GM13976 (cell line): ENCODE results near the gene GFRA4.

Source experiments
- DNase-seq: peaks from one replicate; pipeline ENCODE4 v3.0.0; 2012; ENCODE audit warnings: low spot score
- CTCF ChIP-seq: IDR thresholded peaks from 2 replicates; pipeline ENCODE4 v1.5.1; 2012; ENCODE audit warnings: borderline replicate concordance, mild to moderate bottlenecking; ENCODE audit not compliant: insufficient read depth; ENCODE audit errors: extremely low read depth, missing control alignments, control extremely low read depth
- in situ Hi-C: fragments of 300-500 bp; cut with MboI; formaldehyde crosslinking; loops from one replicate; pipeline ENCODE4 v1.12.0; 2022; ENCODE audit warnings: low sequenced_read_pairs, mixed read lengths, inconsistent platforms; ENCODE audit not compliant: unreplicated experiment

The GFRA4 gene

GRCh38 chr20:3654326-3655130 lies 8.7 kb downstream of the GFRA4 start:
- no peak for TF ChIP-seq CTCF
- in situ Hi-C loops, result no loop called here
- DNase-seq, result no peak

DNA sequence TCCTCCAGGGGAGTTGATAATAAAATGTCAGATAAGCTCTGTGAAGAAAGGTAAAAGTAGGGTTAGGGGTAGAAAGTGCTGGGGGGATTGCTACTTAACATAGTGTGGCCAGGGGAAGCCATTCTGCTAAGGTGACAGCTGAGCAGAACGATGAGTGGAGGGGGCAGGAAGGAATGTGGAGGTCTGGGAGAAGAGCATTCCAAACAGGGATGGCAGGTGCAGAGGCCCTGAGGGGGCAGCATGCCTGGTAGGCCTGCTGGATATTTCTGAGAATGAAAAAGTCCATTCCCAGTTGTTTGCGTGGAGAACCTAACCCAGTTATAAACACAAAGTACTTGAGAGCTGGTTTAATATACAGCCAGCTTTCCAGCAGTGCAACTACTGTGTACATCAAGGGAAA lies 9.3 kb downstream of the GFRA4 start:
- DNase-seq, result no peak
- in situ Hi-C loops, result no loop called here
- no peak for TF ChIP-seq CTCF

DNA sequence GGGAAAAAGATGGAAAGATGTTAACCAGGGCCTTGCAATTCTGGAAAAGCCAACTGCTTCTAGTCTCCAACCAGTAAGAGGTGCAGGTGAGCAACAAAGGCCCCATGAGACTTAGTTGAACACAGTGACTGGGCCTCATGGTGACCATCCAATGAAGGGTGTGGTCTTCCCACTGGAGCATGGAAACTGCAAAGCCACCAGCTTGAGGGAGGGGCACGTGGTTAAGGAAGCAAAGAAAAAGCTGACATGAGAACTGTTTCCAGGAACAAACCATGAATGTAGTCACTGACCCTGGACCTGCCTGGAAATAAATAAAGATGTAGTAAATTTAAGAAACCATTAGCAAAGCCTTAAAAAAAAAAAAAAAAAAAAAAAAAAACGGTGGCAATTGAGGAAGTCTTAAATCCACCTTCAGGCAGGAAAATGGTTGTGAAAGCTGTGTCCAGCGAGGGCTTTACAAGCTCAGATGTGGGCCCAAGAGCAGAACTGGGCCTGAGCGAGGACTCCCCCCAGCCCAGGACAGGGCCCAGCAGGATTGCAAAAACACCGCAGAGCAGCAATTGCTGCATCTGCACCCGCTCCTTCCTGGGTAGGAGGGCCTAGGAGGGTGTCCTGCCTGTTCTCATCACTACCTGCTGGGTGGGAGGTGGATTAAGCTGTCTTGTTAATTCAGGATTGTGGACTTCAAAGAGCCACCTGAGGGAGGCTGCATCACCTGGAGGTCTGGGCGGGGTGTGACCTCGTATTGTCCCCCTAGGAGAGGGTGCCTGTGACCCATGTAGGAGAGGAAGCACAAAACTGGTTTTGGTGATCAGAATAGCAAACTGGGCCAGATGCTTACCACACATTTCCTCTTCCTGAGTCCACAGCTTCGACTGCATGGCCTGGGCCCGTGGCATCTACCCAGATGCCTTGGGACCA lies 10.3 kb downstream of the GFRA4 start:
- in situ Hi-C loops, result no loop called here
- TF ChIP-seq CTCF, result no peak
- no peak for DNase-seq

GRCh38 chr20:3652221-3652620 lies 11.0 kb downstream of the GFRA4 start:
- in situ Hi-C loops, result no loop called here
- TF ChIP-seq CTCF, result no peak

GRCh38 chr20:3651204-3651962 lies 11.8 kb downstream of the GFRA4 start:
- in situ Hi-C loops, result no loop called here
- no peak for DNase-seq
- no peak for TF ChIP-seq CTCF

More at GRCh38 chr20:3652221-3652620, 11.0 kb downstream of the GFRA4 start:
- DNase-seq, result no peak

DNA sequence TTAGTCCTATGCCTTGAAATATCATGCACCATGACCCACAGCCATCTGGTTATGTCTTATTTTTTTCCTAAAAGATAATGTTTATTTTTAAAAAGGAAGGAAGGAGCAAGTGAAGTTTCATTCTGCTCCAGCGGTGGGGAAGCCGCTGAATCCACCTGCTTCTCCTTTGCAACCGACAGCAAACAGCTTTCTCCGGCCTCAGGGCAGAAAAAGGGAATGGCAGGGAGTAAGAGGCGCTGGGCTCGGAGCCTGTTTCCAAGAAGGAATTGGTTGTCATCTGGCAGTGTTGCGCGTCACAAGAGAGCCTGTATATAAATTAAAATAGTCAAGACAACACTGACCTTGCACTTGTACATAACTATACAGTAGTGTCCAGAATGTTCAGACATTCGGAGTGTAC lies 14.2 kb downstream of the GFRA4 start:
- DNase-seq, result no peak
- TF ChIP-seq CTCF, result no peak
- in situ Hi-C loops, result no loop called here
